ENCODE measurements around the gene FAT2.

FAT2 gene

GRCh38 chr5:151568036-151568435, 23.1 kb downstream of the FAT2 start:
- no peak for DNase-seq (ENCODE audit: low read depth in 1 of 2, low spot score in 1 of 2)
- no peaks in the 10 kb centered on the region for H3K27me3 ChIP-seq (ENCODE audit: insufficient read depth, poor library complexity, severe bottlenecking)
- H3K27ac ChIP-seq (replicated peaks) = no peak overlapping the region
- no peak overlapping the region for H3K4me3 ChIP-seq (replicated peaks; ENCODE audit: insufficient read depth, low read length)
- TF ChIP-seq SPI1 (IDR thresholded peaks at IDR 0.05; ENCODE audit: borderline replicate concordance, low read depth) (no peak), POLR2AphosphoS5 (IDR thresholded peaks at IDR 0.05; ENCODE audit: low read depth) (no peak), CTCF (IDR thresholded peaks at IDR 0.05; ENCODE audit: insufficient read depth, low read length) (no peak), GABPA (IDR thresholded peaks at IDR 0.05; ENCODE audit: low read depth) (no peak), REST (IDR thresholded peaks at IDR 0.05; ENCODE audit: insufficient replicate concordance, low read depth) (no peak)

GRCh38 chr5:151565971-151566370, 25.2 kb downstream of the FAT2 start:
- Histone ChIP-seq H3K27ac (replicated peaks) (no peak overlapping the region), H3K4me3 (replicated peaks; ENCODE audit: insufficient read depth, low read length) (no peak overlapping the region), H3K27me3 (ENCODE audit: insufficient read depth, poor library complexity, severe bottlenecking) (no peaks in the 10 kb centered on the region)
- DNase-seq (ENCODE audit: low read depth in 1 of 2, low spot score in 1 of 2) = no peak
- TF ChIP-seq REST (IDR thresholded peaks at IDR 0.05; ENCODE audit: insufficient replicate concordance, low read depth) = no peak
- no peak for TF ChIP-seq GABPA (IDR thresholded peaks at IDR 0.05; ENCODE audit: low read depth)
- TF ChIP-seq SPI1 (IDR thresholded peaks at IDR 0.05; ENCODE audit: borderline replicate concordance, low read depth) = no peak
- TF ChIP-seq CTCF (IDR thresholded peaks at IDR 0.05; ENCODE audit: insufficient read depth, low read length) = no peak
- no peak for TF ChIP-seq POLR2AphosphoS5 (IDR thresholded peaks at IDR 0.05; ENCODE audit: low read depth)

- Histone ChIP-seq H3K4me3 (replicated peaks; ENCODE audit: insufficient read depth, low read length) (no peak overlapping the region), H3K27ac (replicated peaks) (no peak overlapping the region), H3K27me3 (ENCODE audit: insufficient read depth, poor library complexity, severe bottlenecking) (no peaks in the 10 kb centered on the region)
- no peak for DNase-seq (ENCODE audit: low read depth in 1 of 2, low spot score in 1 of 2)
- no peak for TF ChIP-seq SPI1 (IDR thresholded peaks at IDR 0.05; ENCODE audit: borderline replicate concordance, low read depth)
- no peak for TF ChIP-seq REST (IDR thresholded peaks at IDR 0.05; ENCODE audit: insufficient replicate concordance, low read depth)
- TF ChIP-seq CTCF (IDR thresholded peaks at IDR 0.05; ENCODE audit: insufficient read depth, low read length) = no peak
- no peak for TF ChIP-seq GABPA (IDR thresholded peaks at IDR 0.05; ENCODE audit: low read depth)
- TF ChIP-seq POLR2AphosphoS5 (IDR thresholded peaks at IDR 0.05; ENCODE audit: low read depth) = no peak
These were observed 29.0 kb downstream of the FAT2 start for GRCh38 chr5:151562019-151562707.
